ENCODE data around the gene GAD2.

The GAD2 gene

DNA sequence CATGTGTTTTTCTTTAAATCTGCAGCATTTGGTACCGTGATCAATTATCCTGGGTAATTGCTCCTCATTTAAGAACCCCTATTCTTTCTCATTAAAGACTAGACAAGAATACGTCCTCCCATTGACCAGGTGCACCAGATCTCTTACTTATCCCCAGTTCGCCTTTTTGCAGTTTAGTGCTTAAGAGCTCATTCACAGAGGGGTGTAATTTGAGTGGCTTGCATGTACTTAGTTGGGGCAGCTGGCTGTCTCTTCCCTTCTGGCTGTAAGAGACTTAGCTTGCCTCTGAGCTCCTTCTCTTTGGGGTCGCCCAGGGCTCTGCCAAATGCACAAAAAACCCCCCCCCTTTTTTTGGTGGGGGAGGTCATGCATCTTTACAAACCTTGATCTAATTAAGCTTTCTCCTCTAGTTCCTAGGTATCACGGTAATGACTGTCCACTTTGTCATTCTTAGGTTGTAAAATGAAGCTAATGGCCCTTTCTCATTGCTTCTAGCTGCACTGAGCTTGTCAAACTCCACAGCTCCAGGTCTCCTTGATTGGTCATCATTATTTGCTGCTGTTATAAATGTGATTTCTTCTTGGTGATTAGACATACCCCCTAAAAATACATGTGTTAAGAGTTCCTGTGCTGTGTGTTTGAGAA lies 26.3 kb downstream of the GAD2 start:
- TF ChIP-seq, protein P1, sequence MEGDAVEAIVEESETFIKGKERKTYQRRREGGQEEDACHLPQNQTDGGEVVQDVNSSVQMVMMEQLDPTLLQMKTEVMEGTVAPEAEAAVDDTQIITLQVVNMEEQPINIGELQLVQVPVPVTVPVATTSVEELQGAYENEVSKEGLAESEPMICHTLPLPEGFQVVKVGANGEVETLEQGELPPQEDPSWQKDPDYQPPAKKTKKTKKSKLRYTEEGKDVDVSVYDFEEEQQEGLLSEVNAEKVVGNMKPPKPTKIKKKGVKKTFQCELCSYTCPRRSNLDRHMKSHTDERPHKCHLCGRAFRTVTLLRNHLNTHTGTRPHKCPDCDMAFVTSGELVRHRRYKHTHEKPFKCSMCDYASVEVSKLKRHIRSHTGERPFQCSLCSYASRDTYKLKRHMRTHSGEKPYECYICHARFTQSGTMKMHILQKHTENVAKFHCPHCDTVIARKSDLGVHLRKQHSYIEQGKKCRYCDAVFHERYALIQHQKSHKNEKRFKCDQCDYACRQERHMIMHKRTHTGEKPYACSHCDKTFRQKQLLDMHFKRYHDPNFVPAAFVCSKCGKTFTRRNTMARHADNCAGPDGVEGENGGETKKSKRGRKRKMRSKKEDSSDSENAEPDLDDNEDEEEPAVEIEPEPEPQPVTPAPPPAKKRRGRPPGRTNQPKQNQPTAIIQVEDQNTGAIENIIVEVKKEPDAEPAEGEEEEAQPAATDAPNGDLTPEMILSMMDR (IDR thresholded peaks at IDR 0.05; ENCODE audit: extremely low read depth, missing control alignments) = no peak
- no peak for DNase-seq (ENCODE audit: low spot score)

DNA sequence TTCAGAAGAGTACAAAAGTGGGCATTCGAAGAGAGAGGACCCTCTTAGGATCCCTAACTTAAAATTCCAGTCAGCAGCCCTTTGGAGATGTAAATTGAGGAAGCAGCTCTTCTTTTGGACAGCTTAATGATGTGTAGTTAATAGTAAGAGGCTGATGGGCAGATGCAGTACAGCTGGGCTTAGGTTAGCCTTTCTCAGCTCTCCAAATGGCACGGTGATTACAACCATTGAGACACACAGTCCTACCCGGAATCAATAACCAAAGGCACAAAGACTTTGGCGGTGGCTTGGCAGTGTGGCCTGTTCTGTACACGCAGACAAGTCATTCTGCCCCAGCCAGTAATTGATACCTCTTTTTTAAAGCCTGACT lies 26.8 kb downstream of the GAD2 start:
- DNase-seq (ENCODE audit: low spot score) = no peak

DNA sequence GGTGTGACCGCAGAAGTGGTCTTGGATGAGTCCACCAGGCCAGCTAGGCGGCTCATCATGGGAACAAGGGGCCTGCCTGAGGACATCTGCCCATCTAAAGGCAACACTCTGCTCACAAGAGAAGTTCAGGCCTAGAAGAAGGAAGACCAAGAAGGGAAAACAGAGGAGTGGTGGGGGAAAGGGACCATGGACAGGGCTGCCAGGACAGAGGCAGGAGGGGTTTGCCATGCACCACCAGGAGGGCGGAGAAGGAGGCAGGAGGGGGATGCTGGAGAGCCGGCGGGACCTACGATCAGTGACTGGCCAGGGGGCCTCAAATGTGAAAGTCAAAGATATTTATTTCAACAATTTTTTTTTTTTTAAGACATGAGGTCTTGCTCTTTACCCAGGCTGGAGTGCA lies 33.1 kb downstream of the GAD2 start:
- DNase-seq (ENCODE audit: low spot score) = no peak
- TF ChIP-seq, protein P1 (IDR thresholded peaks at IDR 0.05; ENCODE audit: extremely low read depth, missing control alignments) = no peak

More for the DNA sequence above, 26.8 kb downstream of the GAD2 start:
- TF ChIP-seq, protein P1 (IDR thresholded peaks at IDR 0.05; ENCODE audit: extremely low read depth, missing control alignments) = no peak

DNA sequence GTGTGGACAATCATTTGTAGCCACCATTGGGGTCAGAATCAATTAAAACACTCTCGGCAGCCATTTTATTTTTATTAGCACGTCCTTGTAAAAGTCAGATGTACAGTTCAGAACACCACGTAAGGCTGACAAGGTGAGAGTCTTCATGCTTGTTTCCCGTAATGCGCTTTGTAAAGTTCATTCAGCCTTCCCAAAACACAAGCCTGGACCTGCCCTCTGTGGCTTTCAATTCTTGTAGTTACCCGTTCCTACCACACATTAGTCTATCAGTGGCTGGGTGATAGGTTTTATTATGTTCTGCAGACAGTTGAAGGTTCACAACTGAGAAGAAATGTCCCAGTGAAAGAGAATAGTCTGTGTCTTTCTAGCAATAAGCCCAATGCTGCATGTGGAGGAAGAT lies 35.4 kb downstream of the GAD2 start:
- TF ChIP-seq, protein P1 (IDR thresholded peaks at IDR 0.05; ENCODE audit: extremely low read depth, missing control alignments) = no peak
- DNase-seq (ENCODE audit: low spot score) = no peak

DNA sequence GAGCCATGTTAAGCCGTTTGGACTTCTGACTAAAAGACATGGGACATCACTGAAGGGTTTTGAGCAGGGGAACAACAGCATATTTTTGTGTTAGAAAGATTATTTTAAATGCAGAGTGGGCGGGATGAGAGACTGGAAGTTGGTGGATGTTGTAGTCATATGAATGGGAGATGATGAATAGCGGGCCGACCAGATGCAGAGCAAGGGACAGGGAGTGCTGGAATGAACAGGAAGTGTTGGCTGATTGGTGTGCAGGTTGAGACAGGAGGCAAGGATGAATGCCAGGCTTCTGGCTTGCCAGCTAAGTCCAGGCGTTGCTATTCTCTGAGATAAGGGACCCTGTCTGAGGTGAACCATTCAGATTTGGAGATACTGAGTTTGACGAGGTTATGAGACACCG lies 38.0 kb downstream of the GAD2 start:
- TF ChIP-seq, protein P1 (IDR thresholded peaks at IDR 0.05; ENCODE audit: extremely low read depth, missing control alignments) = no peak
- DNase-seq (ENCODE audit: low spot score) = no peak

DNA sequence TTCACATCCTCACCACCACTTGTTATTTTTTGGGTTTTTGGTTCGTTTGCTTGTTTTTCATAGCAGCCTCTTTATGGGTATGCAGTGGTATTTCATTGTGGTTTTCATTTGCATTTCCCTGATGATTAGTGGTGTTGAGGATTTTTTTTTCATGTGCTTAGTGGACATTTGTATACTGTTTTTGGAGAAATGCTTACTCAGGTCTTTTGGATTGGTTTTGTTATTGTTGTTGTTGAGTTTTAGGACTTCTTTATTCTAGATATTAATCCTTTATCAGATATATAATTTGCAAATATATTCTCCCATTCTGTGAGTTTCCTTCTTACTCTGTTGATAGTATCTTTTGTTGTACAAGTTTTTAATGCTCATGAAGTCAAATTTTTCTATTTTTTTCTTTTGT lies 42.8 kb downstream of the GAD2 start:
- TF ChIP-seq, protein P1 (IDR thresholded peaks at IDR 0.05; ENCODE audit: extremely low read depth, missing control alignments) = no peak
- DNase-seq (ENCODE audit: low spot score) = no peak

DNA sequence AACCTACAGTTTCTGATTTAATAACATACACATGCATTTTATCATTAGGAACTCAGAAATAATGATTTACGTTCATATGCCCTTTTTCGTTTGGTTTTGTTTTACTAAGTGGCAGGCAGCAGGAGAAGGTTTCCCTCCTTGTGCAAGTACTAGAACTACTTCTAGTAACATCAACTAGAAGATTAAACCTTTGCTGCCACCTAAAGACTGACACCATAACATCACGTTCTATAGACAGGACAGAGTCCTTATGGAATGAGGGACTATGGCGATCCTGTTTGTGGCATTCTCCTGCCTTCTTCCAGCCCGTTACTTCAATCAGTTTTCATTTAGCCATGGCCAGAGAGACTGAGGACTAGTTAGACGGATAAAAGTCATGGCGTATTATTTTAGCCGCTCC lies 53.2 kb downstream of the GAD2 start:
- peak; percentile 18 for DNase-seq (ENCODE audit: low spot score)
- TF ChIP-seq, protein P1 (IDR thresholded peaks at IDR 0.05; ENCODE audit: extremely low read depth, missing control alignments) = no peak
